Cerebellar cortex (tissue), 1 donor: ENCODE measurements around the gene TBC1D25.
"Not testable (repeated sequence)": the region's sequence is repeated elsewhere in the genome, so short reads cannot be mapped to it uniquely, and the experiment has no call there.

Experiments used
- DNase-seq: peaks from one replicate; pipeline ENCODE4 v3.0.0-alpha.2; 2015; ENCODE audit warnings: low spot score

Gene TBC1D25

DNA sequence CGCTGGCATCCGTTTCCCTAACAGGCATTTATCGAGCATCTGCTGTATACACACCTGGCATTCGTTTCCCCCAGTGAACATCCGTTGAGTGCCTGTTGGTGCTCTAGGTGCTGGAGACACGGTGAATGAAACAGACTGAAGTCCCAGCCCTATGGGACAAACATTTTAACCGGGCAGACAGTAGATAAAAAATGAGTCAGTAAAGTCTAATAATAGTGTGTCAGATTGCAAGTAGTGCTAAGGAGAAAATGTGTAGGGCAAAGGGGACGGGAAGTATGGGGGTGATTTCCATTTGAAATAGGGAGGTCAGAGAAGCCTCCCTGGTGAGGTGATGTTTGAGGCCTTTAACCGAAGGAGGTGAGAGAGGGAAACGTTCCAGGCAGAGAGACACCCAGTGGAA is 23.2 kb upstream of the TBC1D25 start:
- no peak for DNase-seq

DNA sequence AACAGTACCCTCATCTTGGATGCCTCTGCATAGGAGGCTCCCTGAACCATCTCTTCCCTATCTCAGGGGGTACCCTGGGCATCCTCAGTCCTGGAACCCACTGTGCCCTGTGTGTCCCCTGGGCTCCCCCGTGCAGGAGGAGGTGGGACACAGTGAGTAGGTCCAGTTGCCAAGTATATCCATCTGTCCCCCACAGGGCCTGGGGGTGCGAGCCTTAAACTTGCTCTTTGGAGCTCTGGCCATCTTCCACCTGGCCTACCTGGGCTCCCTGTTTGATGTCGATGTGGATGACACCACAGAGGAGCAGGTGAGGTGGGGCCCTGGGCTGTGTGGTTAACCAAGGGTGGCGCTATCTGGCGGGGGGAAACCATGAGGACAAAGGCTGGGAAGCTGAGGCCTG is 22.5 kb upstream of the TBC1D25 start:
- no peak for DNase-seq

DNA sequence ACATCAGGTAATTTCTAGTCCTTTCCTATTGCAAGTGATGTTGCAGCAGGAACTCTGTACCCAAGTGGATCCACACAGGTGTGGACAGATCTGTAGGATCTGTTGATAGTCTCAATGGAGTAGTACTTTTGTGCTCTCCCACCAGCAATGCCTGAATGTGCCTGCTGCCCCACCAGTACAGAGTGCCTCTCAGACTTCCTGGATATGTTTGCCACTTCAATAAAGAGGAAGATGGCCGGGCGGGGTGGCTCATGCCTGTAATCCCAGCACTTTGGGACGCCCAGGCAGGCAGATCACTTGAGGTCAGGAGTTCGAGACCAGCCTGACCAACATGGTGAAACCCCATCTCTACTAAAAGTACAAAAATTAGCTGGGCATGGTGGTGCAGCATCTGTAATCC is 20.0 kb upstream of the TBC1D25 start:
- not testable (repeated sequence) for DNase-seq

DNA sequence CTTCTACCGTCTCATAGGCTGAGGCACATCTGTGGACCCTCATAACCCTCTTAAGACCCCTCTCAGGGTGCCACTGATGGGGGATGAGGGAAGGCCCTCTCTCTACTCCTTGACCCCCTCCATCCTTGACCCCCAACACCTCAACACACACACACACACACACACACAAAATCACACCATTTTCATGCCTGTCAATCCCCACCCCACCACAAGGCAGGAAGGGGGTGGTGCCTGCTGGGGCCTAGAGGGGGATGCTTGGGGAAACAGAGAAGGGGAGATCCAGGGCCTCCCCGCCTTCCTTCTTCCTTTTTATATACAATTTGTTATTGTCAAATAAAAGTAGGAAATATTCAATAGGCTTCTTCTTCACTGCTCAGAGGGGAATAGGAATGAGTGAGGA is 19.1 kb upstream of the TBC1D25 start:
- DNase-seq = no peak

DNA sequence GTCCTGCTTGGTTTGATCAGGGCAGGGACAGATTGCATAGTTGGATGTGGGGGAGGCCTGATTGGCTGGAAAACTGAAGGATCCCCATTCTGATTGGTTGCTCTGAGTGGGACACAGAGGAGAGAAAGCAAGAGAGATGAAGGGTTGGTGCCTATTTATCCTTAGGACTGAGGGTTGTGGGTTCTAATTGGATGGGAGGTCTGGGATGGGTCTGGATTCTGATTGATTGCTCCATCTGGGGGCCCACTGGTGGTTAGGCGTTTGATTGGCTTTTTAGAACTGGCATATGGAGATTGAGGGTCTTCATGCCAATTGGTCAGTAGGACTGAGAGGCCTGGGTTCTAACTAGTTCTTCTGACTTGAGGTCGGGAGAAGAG is 18.6 kb upstream of the TBC1D25 start:
- DNase-seq = peak; percentile 50

DNA sequence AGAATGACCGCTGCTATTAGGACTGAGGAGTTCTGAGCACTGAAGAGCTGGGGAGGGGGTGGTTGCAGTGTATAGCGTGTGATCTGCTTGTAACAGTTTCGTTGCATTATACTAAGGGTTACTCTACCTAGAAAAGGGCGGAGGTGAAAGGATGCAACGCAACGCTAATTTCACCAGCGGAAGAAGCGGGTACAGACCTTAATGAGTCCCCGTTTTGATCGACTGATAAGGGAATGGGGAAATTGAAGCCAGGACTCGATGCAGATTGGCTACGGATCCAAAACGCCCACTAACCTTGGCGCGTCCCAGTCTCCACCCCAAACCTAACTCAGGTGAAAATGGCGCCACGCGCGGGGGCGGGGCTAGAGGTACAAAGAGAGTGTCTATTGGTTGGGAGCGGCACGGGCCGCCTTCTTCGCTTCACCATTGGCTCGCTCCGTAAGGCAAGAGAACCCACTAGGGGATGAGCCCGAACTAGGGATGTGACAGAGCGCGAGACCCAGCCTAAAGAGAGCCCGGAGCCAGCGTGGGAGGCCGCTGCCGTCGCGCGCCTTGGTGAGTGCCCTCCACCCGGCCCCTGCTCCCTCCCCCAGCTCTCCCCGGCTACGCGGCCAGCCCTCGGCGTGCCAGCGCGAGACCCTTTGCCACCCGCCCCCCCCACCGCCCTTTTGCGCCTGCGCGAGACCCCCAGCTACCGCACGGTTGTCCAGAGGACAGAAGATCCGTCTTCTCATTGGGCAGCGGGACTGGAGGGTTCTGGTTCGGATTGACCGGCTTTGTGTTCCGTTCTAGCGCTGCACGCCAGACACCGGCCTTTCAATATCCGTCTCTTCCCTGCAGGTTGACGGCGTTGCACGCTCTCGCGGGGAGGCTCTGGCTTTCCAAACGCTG is 17.9 kb upstream of the TBC1D25 start, which contains the start of gene EBP:
EBP (plus strand) TSS at position 456 of the 891 bp plus-strand sequence. CDS start 1,964 bp downstream, outside the sequence.
- DNase-seq = peak; percentile 92

DNA sequence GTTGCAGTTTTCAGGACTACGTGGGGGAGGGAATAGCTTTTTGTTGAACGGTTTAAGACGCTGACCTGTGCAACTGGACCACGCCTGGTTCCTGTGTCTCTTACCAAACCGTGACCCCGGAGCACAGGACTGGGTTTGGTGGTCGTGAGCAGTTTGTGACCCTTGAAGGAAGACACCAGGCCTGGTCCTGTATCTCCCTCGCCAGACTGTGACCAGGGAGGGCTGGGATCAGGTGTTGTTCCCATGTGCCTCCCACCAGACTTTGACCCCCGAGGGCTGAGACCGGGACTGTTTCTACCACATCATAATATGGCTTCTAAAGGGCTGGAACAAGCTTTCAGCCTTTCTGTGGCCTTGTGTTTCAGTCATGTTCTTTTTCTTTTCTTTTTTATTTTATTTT is 17.2 kb upstream of the TBC1D25 start:
- no peak for DNase-seq

DNA sequence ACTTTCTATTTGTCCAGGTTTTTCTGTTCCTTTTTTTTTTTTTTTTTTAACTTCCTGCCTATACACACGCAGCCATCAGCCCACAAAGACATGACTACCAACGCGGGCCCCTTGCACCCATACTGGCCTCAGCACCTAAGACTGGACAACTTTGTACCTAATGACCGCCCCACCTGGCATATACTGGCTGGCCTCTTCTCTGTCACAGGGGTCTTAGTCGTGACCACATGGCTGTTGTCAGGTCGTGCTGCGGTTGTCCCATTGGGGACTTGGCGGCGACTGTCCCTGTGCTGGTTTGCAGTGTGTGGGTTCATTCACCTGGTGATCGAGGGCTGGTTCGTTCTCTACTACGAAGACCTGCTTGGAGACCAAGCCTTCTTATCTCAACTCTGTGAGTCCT is 15.8 kb upstream of the TBC1D25 start:
- DNase-seq = no peak

DNA sequence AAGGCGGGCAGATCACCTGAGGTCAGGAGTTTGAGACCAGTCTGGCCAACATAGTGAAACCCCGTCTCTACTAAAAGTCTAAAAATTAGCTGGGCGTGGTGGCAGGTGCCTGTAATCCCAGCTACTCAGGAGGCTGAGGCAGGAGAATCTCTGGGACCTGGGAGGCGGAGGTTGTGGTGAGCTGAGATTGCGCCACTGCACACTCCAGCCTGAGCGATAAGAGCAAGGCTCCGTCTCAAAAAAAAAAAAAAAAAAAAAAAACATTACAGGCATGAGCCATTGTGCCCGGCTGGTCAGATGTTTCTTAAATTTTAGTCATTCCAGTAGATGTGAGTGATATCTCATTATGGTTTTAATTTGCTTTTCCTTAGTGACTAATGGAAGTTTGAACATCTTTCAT is 13.7 kb upstream of the TBC1D25 start:
- DNase-seq = not testable (repeated sequence)

DNA sequence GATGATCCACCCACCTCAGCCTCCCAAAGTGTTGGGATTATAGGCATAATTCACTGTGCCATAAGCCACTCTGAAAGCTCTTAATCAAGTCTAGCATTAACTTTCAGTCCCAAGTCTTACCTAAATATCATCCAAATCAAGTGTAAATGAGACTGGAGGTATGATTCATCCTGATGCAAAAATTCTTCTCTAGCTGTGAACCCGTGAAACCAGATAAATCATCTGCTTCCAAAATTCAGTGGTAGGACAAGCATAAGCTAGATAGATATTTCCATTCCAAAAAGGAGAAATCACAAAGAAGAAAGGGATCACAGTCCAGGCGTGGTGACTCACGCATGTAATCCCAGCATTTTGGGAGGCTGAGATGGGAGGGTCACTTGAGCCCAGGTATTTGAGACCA is 8.8 kb upstream of the TBC1D25 start:
- DNase-seq = no peak

DNA sequence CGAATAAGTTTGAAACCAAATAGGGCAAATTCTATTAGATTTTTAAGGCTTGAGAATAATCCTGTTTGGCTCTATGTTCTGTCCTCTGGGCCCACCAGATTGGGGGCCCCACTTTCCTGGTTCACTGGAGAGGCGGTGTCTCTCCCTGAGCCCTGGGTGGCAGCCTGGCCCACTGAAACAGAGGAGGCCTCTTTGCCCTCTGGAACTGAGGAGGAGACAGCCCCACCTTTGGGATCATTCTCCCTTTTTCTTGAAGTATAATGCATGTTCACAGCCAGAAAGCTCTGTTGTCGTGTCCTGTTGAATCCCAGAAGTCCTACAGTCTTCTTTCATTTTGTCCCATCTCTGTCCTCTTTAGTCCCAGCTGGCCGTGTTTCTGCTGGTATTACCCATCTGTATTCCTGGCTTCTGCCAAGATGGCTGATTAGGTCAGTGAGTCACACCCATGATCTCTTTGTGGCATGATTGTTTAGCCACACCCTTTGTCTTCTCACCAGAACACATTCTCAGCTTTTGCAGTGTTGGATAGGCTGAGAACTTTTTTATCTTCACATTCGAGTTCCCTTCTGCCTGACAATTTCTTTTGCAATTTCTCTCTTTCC is 8.1 kb upstream of the TBC1D25 start:
- no peak for DNase-seq

DNA sequence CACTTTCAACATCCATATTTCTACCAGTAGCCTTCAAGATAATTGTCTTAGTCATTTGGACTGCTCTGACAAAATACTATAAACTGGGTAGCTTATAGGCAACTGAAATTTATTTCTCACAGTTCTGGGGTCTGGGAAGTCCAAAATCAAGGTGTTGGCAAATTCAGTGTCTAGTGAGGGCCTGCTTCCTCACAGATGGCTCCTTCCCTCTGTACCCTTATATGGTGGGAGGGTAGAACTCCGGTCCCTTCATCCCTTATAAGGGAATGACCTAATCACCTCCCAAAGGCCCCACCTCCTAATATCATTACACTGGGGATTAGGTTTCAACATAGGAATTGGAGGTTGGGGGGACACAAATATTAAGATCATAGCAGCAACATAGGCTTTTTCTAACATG is 7.4 kb upstream of the TBC1D25 start:
- DNase-seq = no peak

DNA sequence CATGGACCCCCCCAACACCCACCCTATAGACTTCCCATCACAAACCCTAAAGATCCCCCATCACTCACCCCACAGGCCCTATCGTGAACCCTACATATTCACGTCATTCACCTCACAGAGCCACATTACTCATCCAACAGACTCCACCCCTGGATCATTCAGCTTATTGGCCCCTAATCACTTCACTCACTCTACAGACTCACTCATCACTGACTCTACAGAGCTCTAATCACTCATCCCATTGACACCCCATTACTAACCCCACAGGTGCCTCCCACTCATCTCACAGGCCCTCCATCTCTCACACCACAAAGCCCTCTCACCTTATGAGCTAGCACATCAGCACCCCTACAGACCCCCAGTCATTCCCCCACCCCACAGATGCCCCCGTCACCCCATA is 6.3 kb upstream of the TBC1D25 start:
- DNase-seq = no peak

DNA sequence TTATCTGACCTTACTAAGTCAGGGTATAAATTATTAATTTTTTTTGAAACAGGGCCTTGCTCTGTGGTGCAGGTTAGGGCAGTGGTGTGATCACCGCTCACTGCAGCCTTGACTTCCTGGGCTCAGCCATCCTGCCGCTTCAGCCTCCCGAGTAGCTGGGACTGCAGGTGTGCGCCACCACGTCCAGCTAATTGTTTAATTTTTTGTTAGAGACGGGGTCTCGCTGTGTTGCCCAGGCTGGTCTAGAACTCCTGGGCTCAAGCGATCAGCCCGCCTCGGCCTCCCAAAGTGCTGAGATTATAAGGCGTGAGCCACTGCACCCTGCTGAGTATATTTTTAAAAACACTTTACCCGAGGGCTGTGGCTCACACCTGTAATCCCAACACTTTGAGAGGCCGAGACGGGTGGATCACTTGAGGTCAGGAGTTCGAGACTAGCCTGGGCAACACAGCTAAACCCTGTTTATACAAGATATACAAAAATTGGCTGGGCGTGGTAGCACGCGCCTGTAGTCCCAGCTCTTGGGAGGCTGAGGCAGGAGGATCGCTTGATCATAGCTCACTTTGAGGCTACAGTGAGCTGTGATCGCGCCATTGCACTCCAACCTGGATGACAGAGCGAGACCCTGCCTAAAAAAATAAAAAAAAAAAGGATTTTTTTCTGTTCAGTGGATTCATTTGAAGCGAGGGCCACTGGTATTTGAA is 721 bp upstream of the TBC1D25 start:
- DNase-seq = no peak

DNA sequence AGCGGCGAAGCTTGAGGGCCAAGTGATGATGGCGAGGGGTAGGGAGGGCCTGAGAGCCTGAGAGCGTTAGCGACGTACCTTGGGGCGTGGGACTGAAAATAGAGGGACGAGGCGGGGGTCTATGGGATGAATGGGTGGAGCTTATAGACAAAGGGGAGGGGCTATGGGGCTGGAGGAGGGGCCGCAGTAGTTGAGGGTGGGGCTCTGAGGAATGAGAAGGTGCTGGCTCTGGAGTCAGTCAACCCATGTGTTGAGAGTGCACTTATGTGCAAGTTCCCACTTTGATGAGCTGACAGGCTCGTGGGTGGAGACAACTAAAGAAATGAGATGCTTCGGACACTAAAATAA is 488 bp downstream of the TBC1D25 start:
- peak; percentile 55 for DNase-seq

DNA sequence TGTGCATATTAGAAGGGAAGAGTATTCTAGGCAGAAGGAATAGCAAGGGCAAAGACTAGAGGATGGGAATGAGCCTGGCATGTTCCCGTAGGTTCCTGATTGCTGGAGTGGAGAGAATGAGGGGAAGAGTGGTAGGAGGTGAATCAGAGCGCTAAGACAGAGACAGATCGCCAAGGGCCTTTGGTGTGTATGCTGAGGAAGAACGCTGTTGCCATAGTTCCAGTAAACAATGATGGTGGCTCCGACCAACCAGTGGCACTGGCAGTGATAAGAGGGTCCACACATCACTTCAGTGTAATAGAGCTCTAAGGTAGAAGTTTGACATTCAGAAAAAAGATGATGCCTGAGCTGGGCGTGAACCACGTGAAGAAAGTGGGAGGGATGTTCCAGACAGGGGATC is 966 bp downstream of the TBC1D25 start:
- DNase-seq = no peak

DNA sequence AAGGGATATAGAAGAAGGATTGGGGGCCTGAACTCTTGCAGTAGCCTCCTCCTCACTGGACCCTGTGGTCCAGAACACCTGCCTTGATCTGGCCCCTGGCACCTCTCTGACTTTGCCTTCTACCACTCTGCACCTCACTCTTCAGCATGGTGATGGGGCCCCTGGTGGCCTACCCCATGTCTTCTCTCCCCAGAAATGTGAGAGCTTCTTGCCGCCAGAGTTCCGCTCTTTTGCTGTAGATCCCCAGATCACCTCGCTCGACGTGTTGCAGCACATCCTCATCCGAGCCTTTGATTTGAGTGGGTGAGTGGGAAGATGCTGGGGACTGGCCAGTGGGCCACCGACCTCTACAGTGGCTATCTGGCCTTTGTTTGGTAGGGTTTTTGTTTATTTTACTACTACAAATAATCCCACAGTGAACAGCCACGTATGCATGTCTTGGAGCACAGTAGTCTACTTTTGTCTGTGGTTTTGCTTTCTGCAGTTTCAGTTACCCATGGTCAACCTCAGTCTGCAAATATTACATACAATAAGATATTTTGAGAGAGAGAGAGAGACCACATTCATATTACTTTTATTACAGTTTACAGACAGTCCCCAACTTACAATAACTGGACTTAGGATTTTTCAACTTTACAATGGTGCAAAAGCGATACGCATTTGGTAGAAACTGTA is 1.8 kb downstream of the TBC1D25 start:
- DNase-seq = no peak

DNA sequence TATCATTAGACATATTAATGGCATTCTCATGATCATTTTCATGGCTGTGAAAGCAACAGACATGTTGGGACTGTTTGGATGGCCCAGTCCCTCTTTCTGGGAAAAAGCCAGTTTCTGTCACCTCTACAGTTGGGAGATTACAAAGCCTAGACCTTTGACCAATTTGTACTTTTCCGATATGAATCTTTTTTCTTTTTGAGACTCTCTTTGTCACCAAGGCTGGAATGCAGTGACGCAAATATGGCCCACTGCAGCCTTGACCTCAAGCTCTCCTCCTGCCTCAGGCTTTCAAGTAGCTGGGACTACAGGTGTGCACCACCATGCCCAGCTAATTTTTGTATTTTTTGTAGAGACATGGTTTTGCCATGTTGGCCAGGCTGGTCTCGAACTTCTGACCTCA is 9.4 kb downstream of the TBC1D25 start:
- DNase-seq = no peak

DNA sequence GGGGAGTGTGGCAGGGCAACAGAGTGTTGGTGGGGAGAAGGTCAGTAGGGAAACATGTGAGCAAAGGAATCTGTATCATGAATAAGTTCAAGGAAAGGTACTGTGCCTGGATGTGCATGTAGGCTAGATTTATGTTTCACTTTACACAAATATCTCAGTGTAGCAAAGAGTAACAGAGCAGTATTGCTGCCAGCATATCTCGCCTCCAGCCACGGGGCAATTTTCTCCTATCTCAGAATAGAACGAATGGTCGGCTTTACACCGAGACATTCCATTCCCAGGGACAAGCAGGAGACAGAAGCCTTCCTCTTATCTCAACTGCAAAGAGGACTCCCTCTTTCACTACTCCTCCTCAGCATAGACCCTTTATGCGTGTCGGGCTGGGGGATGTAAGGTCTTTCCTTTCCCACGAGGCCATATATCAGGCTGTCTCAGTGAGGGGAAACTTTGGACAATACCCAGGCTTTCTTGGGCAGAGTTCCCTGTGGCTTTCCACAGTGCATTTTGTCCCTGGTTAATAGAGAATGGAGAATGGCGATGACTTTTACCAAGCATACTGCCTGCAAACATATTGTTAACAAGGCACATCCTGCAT is 16.3 kb downstream of the TBC1D25 start:
- not testable (repeated sequence) for DNase-seq

DNA sequence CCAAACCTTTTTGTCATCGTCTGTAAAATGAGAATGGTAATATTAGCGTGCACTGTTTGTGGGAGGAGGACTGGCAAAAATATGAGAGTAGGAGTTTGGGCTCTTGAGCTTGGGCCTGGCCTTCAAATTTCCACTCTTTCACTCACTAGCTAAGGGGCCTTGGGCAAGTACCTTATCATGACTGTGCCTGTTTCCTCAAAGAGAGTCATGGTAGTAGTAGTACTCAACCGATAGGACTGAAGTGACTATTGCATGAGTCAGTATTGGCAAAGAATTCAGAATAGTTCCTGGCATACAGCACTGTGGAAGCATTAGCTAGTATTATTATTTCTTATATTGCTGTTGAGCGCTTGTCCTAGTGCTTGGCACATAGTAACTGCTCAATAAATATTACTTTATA is 18.8 kb downstream of the TBC1D25 start:
- DNase-seq = no peak

DNA sequence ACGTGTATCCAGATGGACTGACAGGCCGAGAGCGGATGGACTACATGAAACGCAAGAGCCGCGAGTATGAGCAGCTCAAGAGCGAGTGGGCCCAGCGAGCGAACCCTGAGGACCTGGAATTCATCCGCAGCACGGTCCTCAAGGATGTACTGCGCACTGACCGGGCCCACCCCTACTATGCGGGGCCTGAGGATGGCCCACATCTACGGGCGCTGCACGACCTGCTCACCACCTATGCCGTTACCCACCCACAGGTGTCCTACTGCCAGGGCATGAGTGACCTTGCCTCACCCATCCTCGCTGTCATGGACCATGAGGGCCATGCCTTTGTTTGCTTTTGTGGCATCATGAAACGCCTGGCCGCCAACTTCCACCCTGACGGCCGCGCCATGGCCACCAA is 20.1 kb downstream of the TBC1D25 start:
- DNase-seq = no peak

DNA sequence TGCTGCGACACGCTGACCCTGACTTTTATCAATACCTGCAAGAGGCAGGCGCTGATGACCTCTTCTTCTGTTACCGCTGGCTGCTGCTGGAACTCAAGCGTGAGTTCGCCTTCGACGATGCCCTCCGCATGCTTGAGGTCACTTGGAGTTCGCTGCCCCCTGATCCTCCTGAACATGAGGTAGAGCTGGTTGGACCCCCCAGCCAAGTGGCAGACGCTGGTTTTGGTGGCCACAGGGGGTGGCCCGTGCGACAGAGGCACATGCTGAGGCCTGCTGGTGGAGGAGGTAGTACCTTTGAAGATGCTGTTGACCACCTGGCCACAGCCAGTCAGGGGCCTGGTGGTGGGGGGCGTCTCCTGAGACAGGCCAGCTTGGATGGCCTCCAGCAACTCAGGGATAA is 20.5 kb downstream of the TBC1D25 start:
- DNase-seq = no peak
